Fibroblast of peridontal ligament (primary cell): ENCODE results near the gene NFU1.
A peak's percentile ranks its signal among the peaks of the same experiment; 100 is the strongest.
"Not testable (repeated sequence)": the region's sequence is repeated elsewhere in the genome, so short reads cannot be mapped to it uniquely, and the experiment has no call there.

Experiments
- DNase-seq: peaks from one replicate; pipeline ENCODE4 v3.0.0-alpha.2; 2010; ENCODE audit errors: extremely low read depth

Gene NFU1

GRCh38 chr2:69387770-69388481 is 49.3 kb downstream of the NFU1 start:
- no peak for DNase-seq

GRCh38 chr2:69386789-69387734 is 50.2 kb downstream of the NFU1 start, which contains the start of gene GFPT1:
Gene GFPT1 (minus strand): TSS chr2:69387227. CDS start chr2:69387071, 156 bp downstream.
- peak; percentile 87 for DNase-seq

- peak; percentile 12 for DNase-seq
These were observed 50.9 kb downstream of the NFU1 start for GRCh38 chr2:69386360-69386759.

GRCh38 chr2:69385443-69386151 is 51.6 kb downstream of the NFU1 start:
- DNase-seq, result peak; percentile 71

GRCh38 chr2:69384618-69385081 is 52.6 kb downstream of the NFU1 start:
- peak; percentile 10 for DNase-seq

- DNase-seq, result no peak
These were observed 53.9 kb downstream of the NFU1 start for GRCh38 chr2:69383176-69383812.

GRCh38 chr2:69382547-69382946 is 54.7 kb downstream of the NFU1 start:
- DNase-seq, result peak; percentile 8

- peak; percentile 61 for DNase-seq
These were observed 55.9 kb downstream of the NFU1 start for GRCh38 chr2:69381337-69381737.

- DNase-seq, result peak; percentile 9
These were observed 56.9 kb downstream of the NFU1 start for GRCh38 chr2:69380072-69380917.

- peak; percentile 8 for DNase-seq
These were observed 60.8 kb downstream of the NFU1 start for GRCh38 chr2:69376403-69376802.

GRCh38 chr2:69375494-69376353 is 61.5 kb downstream of the NFU1 start:
- DNase-seq, result peak; percentile 27

- DNase-seq, result no peak
These were observed 64.5 kb downstream of the NFU1 start for GRCh38 chr2:69372767-69373166.

- DNase-seq, result no peak
These were observed 67.4 kb downstream of the NFU1 start for GRCh38 chr2:69369802-69370201.

- DNase-seq, result no peak
These were observed 68.6 kb downstream of the NFU1 start for GRCh38 chr2:69368588-69368987.

- no peak for DNase-seq
These were observed 77.9 kb downstream of the NFU1 start for GRCh38 chr2:69359371-69359770.

- DNase-seq, result no peak
These were observed 78.3 kb downstream of the NFU1 start for GRCh38 chr2:69358914-69359313.

- no peak for DNase-seq
These were observed 80.8 kb downstream of the NFU1 start for GRCh38 chr2:69356471-69356870.

- DNase-seq, result not testable (repeated sequence)
These were observed 82.3 kb downstream of the NFU1 start for GRCh38 chr2:69354976-69355375.

GRCh38 chr2:69353360-69353759 is 83.9 kb downstream of the NFU1 start:
- DNase-seq, result no peak

- no peak for DNase-seq
These were observed 88.5 kb downstream of the NFU1 start for GRCh38 chr2:69348781-69349180.
